ENCODE results near the gene RHOBTB1.
"Not testable (repeated sequence)": the region's sequence is repeated elsewhere in the genome, so short reads cannot be mapped to it uniquely, and the experiment has no call there.

The RHOBTB1 gene

GRCh38 chr10:60940446-60940845, 3.5 kb downstream of the RHOBTB1 start:
- DNase-seq, result no peak

DNA sequence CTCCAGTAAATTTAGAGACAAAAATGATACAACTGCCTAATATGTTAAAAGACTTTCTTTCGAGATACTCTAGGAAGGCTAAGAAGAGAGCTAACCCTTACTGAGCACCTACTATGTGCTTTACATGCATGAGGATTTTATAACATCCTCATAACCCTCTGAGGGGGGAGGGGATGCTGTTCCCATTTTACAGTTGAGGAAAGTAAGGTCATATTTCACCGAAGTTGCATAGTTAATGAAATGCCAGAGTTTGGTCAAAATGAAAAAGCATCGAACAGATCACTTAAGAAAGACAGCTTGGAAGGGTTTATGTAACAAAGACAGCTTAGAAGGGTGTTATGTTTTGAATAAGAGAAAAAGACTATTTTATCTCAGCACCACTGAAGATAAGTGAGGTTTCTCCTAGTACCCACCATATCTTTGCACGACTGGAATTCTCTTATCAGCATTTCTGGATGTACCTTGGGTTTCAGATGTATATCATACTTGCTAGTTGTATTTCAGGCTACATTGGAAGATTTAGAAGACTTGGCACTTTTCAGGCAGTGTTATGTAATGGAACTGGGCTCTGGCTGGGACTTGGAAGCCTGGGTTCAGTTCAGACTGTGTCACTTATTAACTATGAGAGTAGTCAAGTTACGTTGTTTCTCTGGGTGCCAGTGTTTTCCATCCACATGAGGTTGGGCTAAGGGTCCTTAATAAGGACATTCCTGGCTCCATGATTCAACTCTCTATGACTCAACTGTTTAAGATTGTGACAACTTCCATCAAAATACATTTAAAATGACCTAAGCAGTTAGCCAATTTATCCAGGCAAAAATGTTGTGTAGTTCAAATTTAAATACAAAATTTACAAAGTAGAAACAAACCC, 6.0 kb downstream of the RHOBTB1 start:
- no peak for DNase-seq

DNA sequence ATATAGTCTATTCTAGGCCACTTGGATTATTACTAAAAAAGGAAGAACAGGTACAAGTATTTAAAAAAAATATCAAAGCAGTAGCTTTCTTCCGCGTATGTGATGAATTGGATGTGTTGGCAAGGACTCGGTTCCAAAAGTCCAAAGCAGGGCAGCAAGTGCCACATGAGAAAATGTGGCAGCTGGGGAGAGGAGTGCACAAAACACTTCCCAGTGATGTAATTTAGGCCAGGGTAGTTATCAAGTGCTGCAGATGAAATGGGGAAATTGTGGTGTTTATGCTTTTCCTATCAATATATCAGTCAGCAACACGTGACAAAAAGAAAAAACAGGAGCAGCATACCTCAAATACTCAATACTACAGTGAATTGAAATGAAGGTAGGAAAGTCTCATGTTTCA, 7.0 kb downstream of the RHOBTB1 start:
- no peak for DNase-seq

DNA sequence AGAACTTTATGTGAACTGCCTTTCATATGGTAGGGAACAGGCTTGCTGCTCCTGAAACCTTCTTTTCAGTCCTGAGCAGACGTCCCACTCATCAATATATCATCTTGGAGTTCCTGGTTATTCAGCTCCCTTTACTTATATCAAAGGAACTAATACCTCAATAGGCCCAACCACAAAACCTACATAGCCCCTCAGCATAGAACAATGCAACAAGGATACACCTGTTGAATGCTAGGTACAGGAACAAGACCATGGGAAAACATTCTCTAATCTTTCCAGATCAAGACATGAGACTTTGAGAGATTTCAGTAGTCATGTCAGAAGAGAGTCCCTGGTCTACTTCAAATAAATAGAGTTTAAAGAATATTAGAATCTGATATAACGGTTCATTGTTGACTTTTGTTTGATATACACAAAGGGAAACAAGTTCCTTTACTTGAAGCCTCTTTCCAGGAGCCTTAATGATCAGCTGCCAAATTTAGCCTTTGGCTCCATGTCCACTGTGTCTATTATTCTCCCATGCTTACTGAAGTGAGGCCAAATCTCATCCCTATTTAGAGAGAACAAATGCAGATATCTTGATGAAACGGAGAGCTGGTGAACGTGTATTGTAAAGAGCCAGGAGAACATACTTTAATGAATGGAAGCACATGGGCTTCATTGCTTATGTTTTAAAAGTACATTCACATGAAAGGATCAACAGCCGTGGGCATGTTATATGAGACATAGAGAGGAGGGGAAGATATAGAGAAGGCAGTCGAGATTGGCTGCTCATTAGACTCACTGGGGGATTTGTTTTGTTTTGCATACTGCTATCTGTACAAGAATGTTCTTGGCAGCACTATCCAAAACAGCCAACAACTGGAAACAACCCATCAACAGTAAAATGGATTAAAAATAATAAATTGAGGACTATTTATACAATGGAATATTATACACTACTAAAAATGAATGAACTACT, 9.5 kb downstream of the RHOBTB1 start:
- DNase-seq, result no peak

GRCh38 chr10:60932756-60933155, 11.2 kb downstream of the RHOBTB1 start:
- DNase-seq, result no peak

- no peak for DNase-seq
Observed at GRCh38 chr10:60930237-60930636, 13.7 kb downstream of the RHOBTB1 start.

DNA sequence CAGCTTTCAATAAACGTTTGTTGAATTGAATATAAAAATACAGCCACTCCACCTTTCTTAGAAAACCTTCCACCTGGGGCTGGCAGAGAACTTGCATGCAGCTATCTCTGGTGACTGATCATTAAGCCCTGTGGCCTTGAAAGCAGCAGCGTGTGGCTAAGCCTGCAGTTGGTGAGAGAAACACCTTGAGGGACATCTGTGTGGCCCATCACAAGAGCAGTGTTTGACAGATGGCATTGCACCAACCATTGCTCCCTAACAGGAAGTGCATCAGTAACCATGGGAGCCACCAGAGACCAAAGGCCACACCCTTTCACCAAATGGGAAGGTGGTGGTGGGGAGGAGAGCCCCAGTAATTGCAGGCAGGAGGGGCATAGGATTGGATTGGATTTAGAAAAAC, 22.4 kb downstream of the RHOBTB1 start:
- DNase-seq, result no peak

- DNase-seq, result no peak
Observed at GRCh38 chr10:60920479-60920878, 23.5 kb downstream of the RHOBTB1 start.

DNA sequence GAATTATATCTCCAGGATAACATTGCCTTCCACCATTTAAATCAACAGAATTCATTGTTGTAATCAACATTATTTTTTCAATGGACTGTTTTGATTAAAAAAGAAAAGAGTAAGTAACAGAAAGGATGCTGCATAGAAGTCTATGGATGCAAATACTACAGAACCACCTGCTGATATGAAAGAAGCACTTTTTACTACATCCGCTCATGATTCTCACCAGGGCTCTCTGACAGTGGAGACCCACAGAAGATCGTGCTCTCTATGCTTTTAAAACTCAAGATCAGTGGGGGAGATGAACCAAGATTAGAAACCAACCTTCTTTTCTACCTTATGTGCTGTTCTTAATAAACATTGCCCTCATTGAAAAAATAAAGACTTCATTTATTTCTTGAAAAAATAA, 24.4 kb downstream of the RHOBTB1 start:
- DNase-seq, result no peak

DNA sequence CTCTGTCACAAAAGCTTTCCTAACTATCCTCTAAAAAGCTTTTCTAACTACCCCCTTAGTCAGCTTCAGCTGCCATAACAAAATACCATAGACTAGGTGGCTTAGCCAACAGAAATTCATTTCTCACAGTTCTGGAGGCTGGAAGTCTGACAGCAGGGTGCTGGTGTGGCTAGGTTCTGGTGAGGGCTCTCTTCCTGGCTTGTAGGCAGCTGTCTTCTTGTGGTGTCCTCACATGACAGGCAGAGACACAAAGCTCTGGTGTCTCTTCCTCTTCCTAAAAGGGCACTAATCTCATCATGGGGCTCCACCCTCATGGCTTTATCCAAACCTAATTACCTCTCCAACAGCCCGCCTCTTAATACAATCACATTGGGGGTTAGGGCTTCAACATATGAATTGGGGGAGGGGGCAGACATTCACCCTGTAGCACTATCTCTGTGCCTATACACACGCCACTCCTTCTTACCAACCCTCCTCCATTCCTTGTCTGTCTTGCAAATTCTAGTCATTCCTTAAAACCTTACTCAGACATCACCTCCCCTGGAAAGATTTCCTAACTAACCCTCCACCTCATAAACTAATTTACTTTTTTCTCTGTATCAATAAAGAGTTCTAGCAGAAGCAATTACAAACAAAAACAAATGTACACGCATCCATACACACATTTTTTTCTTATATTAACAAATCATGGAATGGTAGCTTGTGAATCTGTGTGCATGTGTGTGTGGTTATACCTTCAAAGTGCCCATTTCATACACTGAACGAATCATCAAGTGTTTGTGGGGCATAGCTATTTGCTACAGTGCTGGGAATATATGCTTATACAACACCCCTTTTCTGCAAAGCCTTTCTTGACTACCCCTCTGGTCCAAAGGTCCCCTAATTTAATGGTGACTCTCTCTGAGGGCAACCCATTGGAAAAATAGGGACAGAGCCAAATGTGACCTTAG, 26.4 kb downstream of the RHOBTB1 start:
- no peak for DNase-seq

DNA sequence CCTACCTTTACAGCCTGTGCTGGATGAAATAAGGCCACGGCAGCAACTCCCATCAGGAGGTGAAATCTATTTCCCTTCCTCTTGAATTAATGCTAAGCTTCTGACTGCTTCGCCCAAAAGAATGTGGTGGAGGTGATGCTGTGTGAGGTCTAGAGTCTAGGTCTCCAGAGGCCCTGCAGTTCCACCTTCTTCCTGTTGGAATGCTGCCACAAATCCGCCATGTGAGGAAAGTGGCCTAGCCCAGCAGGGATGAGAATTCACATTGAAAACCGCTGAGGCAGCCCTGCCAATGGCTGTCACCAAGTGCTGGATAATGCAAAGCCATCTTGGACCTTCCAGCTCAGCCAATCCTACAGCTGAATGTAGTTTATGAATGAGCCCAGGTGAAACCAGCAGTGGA, 28.0 kb downstream of the RHOBTB1 start:
- DNase-seq, result no peak

DNA sequence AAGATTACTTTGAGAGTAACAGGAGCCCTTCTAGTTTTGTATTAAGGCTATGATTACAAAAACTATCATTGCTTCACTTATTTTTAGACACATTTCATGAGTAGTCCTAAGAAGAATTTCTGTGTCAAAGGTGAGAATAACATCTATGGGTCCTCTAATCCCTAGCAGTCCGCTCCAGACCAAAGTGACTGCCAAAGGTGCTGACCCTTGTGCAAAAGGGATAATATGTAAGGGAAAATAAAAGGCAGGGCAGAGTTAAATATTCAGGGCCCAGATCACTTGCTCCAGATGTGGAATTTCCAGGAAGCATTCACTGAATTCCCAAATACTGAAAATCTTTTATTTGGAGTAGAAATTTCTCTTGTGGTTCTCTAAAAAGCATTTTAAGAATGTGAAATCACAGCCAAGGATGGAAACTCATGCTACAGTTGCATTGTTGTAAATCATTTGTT, 29.3 kb downstream of the RHOBTB1 start:
- DNase-seq, result no peak

GRCh38 chr10:60913657-60914056, 30.3 kb downstream of the RHOBTB1 start:
- DNase-seq, result no peak

DNA sequence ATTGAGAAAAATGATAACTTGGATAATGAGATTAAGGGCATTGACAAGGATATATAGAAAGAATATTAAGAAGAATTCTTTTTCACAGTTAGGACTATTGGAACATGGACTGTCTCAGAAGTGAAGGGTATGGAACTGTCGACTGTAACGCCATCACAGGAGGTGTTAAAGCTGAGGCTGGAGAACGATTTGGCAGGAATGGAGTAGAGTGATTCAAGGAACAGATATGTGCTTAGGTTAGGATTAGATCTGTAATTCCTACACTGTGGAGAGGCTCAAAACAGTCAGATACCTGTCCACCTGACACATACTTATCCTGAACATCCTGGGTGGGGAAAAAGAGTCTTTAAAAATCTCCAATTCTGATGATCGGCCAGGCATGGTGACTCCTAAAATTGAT, 30.9 kb downstream of the RHOBTB1 start:
- no peak for DNase-seq

DNA sequence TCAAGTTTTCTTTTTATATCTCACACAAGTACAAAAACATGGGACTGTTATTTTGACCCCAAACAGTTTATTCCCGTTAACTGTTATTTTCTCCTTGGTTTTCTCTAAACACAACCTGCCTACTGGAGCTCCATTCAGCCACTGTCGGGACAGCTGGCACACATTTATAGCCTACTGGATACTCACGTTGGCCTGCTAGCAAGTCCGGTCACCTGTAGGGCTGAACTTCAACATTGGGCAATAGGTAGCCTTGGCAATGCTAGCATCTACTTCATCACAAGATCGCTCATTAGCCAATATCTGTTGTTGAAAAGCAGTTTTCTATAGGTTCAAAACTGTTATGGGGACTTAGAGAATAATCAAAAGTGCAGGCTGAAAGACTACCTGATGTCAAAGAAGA, 32.3 kb downstream of the RHOBTB1 start:
- no peak for DNase-seq

DNA sequence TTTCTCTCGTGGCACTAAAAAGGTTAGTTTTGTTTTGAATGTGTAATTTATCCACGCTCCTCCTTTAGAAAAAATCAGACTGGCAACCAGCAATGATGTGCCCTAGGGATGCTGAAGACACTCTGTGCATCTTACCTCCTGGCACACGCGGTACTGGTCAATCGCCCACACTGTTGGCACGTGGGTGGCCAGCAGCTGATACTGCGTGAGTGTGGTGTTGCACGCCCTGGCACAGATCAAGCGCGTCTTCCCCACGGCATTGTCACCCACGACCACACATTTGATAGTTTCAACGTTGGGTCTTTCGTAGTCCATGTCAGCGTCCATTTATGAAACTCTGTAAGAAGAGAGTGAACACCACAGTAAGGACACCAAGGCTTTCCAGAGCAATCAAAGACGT, 32.8 kb downstream of the RHOBTB1 start:
- no peak for DNase-seq

GRCh38 chr10:60910543-60910942, 33.4 kb downstream of the RHOBTB1 start:
- DNase-seq, result peak in 1 of 2 donors; percentile 1

GRCh38 chr10:60908896-60909295, 35.1 kb downstream of the RHOBTB1 start:
- DNase-seq, result no peak

DNA sequence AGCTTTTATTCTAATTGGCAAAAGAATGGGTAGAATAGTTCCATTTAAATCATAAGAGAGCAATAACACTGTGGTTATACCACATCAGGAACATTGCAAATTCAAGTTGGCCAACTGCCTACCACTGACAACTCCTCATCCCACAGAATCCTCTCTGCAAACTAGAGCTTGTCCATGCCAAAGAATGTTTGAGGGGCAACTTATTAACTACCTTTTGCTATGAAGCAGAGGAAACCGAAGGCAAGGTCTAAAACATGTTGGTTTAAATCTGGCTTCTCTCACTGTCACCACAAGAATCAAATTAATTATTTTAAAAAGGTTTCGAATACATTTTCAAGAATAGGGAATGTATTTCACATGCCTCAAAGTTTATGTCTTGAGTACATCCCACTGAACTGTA, 36.0 kb downstream of the RHOBTB1 start:
- no peak for DNase-seq

- no peak for DNase-seq
Observed at GRCh38 chr10:60907236-60907635, 36.7 kb downstream of the RHOBTB1 start.

GRCh38 chr10:60906825-60907224, 37.2 kb downstream of the RHOBTB1 start:
- not testable (repeated sequence) for DNase-seq

DNA sequence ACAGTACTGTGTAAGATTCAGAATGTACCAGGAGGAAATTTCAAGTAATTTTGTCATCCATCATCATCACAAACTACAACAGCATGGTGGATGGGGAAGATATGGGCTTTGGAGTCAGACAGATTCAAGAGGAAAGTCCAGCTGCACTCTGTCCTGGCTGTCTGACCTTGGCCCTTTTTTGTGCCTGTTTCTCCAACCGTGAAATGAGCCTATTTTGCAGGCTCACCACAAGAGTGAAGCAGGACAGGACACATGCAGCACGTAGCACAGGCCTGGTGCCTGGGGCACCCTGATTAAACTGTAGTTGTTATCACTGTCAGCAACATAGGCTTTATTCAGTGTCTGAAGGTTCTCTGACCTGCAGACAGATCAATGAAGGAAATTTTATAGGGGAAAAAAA, 37.6 kb downstream of the RHOBTB1 start:
- no peak for DNase-seq

DNA sequence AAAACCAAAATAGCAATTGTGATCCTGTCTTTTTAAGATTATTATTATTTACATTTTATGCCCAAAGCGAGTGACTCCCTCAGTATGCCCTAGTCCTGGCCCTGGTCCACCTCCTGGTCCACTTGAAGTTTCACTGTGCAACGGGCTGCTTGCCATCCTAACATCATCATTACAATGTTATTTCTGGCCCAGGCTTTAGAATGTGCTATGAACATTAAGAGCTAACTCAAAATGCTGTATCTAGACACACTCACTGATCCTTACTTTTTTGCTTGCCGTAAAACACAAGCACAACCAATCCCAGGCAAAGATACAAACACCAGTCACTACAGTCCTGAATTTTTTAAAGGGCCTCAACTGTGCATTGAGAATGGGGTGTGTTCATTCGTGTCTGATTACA, 38.4 kb downstream of the RHOBTB1 start:
- no peak for DNase-seq
